ENCODE data around the gene PPA2. TPM values are rescaled to one million over a fixed set of nuclear protein-coding genes. Genes with fewer than 3 reads are reported as not detected.

PPA2 gene
- total RNA-seq, 4 donors from 2014 or later: 34.0 to 72.0 (median 47.3) TPM

- H3K4me1 ChIP-seq: no peaks in the 10 kb centered on the region
- H3K27ac ChIP-seq: no peak overlapping the region
- H3K36me3 ChIP-seq: no peaks in the 10 kb centered on the region
- DNase-seq: no peak
- ATAC-seq: no peak
- in situ Hi-C loops (cut with MboI; ENCODE audit: low sequenced_read_pairs in 4 of 4): loop anchor here in 1 of 4 donors (25.0 kb wide), 1 partner anchor 203 kb away; the partner anchor contains the start of genes GSTCD and INTS12
- intact Hi-C loops (cut with DNase I; ENCODE audit: low total_unique reads): no loop called here
- H3K4me3 ChIP-seq: no peak overlapping the region
- H3K27me3 ChIP-seq: no peaks in the 10 kb centered on the region
- TF ChIP-seq CTCF (IDR thresholded peaks at IDR 0.05 in 4 of 5, conservative IDR thresholded peaks at IDR 0.05 in 1 of 5): no peak
- TF ChIP-seq POLR2A (IDR thresholded peaks at IDR 0.05): no peak
- H3K9me3 ChIP-seq: no peaks in the 10 kb centered on the region
These were observed 35.4 kb upstream of the PPA2 start for GRCh38 chr4:105509291-105509690.

- intact Hi-C loops (cut with DNase I; ENCODE audit: low total_unique reads): no loop called here
- H3K4me1 ChIP-seq: no peaks in the 10 kb centered on the region
- H3K9me3 ChIP-seq: no peaks in the 10 kb centered on the region
- H3K27me3 ChIP-seq: no peaks in the 10 kb centered on the region
- no peaks in the 10 kb centered on the region for H3K36me3 ChIP-seq
- TF ChIP-seq POLR2A (IDR thresholded peaks at IDR 0.05): no peak
- no peak for TF ChIP-seq CTCF (IDR thresholded peaks at IDR 0.05 in 4 of 5, conservative IDR thresholded peaks at IDR 0.05 in 1 of 5)
- in situ Hi-C loops (cut with MboI; ENCODE audit: low sequenced_read_pairs in 4 of 4): loop anchor here in 1 of 4 donors (25.0 kb wide), 1 partner anchor 208 kb away; the partner anchor contains the start of genes GSTCD and INTS12
- no peak for DNase-seq
- no peak overlapping the region for H3K27ac ChIP-seq
- no peak overlapping the region for H3K4me3 ChIP-seq
- no peak for ATAC-seq
These were observed 30.9 kb upstream of the PPA2 start for GRCh38 chr4:105504744-105505143.

GRCh38 chr4:105503484-105503883 is 29.6 kb upstream of the PPA2 start:
- Histone ChIP-seq H3K4me1 (no peaks in the 10 kb centered on the region), H3K27ac (no peak overlapping the region), H3K36me3 (no peaks in the 10 kb centered on the region), H3K27me3 (no peaks in the 10 kb centered on the region), H3K9me3 (no peaks in the 10 kb centered on the region), H3K4me3 (no peak overlapping the region)
- intact Hi-C loops (cut with DNase I; ENCODE audit: low total_unique reads) (no loop called here), in situ Hi-C loops (cut with MboI; ENCODE audit: low sequenced_read_pairs in 4 of 4) (loop anchor here in 1 of 4 donors (25.0 kb wide), 1 partner anchor 209 kb away; the partner anchor contains the start of genes GSTCD and INTS12)
- ATAC-seq (no peak), DNase-seq (no peak)
- no peak for TF ChIP-seq CTCF (IDR thresholded peaks at IDR 0.05 in 4 of 5, conservative IDR thresholded peaks at IDR 0.05 in 1 of 5)
- TF ChIP-seq POLR2A (IDR thresholded peaks at IDR 0.05): no peak

GRCh38 chr4:105496899-105497298 is 23.0 kb upstream of the PPA2 start:
- Histone ChIP-seq H3K4me3 (no peak overlapping the region), H3K9me3 (no peaks in the 10 kb centered on the region), H3K27ac (no peak overlapping the region), H3K36me3 (no peaks in the 10 kb centered on the region), H3K4me1 (no peaks in the 10 kb centered on the region), H3K27me3 (no peaks in the 10 kb centered on the region)
- intact Hi-C loops (cut with DNase I; ENCODE audit: low total_unique reads): no loop called here
- TF ChIP-seq CTCF (IDR thresholded peaks at IDR 0.05 in 4 of 5, conservative IDR thresholded peaks at IDR 0.05 in 1 of 5): no peak
- no peak for TF ChIP-seq POLR2A (IDR thresholded peaks at IDR 0.05)
- ATAC-seq (no peak), DNase-seq (no peak)
- in situ Hi-C loops (cut with MboI; ENCODE audit: low sequenced_read_pairs in 4 of 4): no loop called here

GRCh38 chr4:105495667-105496066 is 21.8 kb upstream of the PPA2 start:
- no peaks in the 10 kb centered on the region for H3K27me3 ChIP-seq
- H3K9me3 ChIP-seq: no peaks in the 10 kb centered on the region
- H3K36me3 ChIP-seq: no peaks in the 10 kb centered on the region
- TF ChIP-seq CTCF (IDR thresholded peaks at IDR 0.05 in 4 of 5, conservative IDR thresholded peaks at IDR 0.05 in 1 of 5) (no peak), POLR2A (IDR thresholded peaks at IDR 0.05) (no peak)
- no peaks in the 10 kb centered on the region for H3K4me1 ChIP-seq
- in situ Hi-C loops (cut with MboI; ENCODE audit: low sequenced_read_pairs in 4 of 4) (no loop called here), intact Hi-C loops (cut with DNase I; ENCODE audit: low total_unique reads) (no loop called here)
- H3K4me3 ChIP-seq: no peak overlapping the region
- ATAC-seq: no peak
- no peak for DNase-seq
- no peak overlapping the region for H3K27ac ChIP-seq
